AG04450 (cell line): ENCODE data around the gene NCS1. TPM values are rescaled to one million over a fixed set of nuclear protein-coding genes. Genes with fewer than 3 reads are reported as not detected.

Experiments used
- CTCF ChIA-PET: fragments of 300-600, 350-600 bp; formaldehyde crosslinking; extraction: SDS; loops from one replicate; lab custom pipeline; 2022; ENCODE audit warnings: antibody characterized with exemption, inconsistent platforms; lab: Charles Lee
- POLR2A ChIA-PET: fragments of 350-600 bp; formaldehyde crosslinking; extraction: SDS; loops from one replicate; lab custom pipeline; 2021; ENCODE audit warnings: antibody characterized with exemption, inconsistent platforms; lab: Yijun Ruan, JAX
- DNase-seq: peaks from one replicate; pipeline ENCODE4 v3.0.0-alpha.2; 2011; ENCODE audit warnings: low read depth, low spot score
- H3K27ac ChIP-seq: one replicate; pipeline ENCODE4 v1.5.1; 2012; ENCODE audit warnings: low read depth, low read length, control low read depth
- H3K27me3 ChIP-seq: one replicate; pipeline ENCODE4 v1.6.0; 2012; ENCODE audit warnings: low read length; ENCODE audit not compliant: control insufficient read depth, insufficient read depth
- H3K4me3 ChIP-seq: 2 replicates; pipeline ENCODE4 v1.5.1; 2011; ENCODE audit warnings: mild to moderate bottlenecking, low read depth, low read length, control low read depth
- H3K9me3 ChIP-seq: 2 replicates; pipeline ENCODE4 v1.5.1; 2012; ENCODE audit warnings: low read length; ENCODE audit not compliant: control insufficient read depth, insufficient read depth
- polyA plus RNA-seq: library from polyadenylated mRNA; depleted of rRNA; stranded (reverse); fragments of >200 nt; gene quantifications from 2 replicates; pipeline ENCODE4 v1.2.3, GENCODE V29; 2011
- TF ChIP-seq, protein P1 (sequence below): IDR thresholded peaks from 2 replicates; pipeline ENCODE4 v1.5.1; 2011; ENCODE audit warnings: low read depth, low read length, control low read depth, inconsistent platforms

NCS1 gene
- polyA plus RNA-seq, 1 experiment, result 68.3 TPM

DNA sequence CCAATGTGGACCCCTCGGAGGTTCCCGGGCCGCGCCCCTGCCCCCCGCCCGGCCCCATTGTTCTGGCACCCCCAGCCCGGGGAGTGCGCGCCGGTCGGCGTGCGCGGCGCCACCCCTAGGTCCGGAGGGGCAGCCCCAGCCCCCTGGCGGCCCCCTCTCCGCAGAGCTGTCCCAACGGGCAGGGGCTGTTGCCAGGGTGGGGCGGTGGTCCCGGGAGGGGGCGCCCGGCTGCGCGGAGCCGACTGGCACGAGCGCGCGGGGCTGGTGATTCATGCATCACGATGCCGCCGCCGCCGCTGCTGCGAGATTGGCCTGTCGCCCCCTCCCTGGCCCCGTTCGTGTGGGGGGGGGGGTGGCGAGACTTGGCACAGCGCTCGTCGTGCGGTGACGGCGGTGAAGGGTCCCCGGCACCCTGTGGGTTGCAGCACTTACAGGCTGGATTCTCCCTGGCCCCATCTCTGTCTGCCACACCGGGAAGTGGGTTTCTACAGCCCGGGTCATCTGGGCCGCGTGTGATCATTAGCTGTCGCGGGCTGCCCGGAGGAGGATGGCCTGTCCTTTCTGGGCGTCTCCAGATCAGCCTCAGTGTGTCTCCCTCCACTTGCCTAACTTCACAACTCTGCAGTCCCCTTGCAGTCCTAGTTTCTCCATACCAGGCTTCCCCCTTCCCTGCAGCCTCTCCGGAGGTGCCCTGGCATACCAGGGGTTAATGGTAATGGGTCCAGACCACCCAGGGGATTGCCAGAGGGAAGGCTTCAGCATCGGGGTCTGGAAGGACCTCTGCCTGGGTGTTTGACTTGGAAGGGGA lies 858 bp downstream of the NCS1 start:
- no peaks in the 10 kb centered on the region; the same call in 1 of the 2 replicates for H3K9me3 ChIP-seq
- TF ChIP-seq, protein P1, sequence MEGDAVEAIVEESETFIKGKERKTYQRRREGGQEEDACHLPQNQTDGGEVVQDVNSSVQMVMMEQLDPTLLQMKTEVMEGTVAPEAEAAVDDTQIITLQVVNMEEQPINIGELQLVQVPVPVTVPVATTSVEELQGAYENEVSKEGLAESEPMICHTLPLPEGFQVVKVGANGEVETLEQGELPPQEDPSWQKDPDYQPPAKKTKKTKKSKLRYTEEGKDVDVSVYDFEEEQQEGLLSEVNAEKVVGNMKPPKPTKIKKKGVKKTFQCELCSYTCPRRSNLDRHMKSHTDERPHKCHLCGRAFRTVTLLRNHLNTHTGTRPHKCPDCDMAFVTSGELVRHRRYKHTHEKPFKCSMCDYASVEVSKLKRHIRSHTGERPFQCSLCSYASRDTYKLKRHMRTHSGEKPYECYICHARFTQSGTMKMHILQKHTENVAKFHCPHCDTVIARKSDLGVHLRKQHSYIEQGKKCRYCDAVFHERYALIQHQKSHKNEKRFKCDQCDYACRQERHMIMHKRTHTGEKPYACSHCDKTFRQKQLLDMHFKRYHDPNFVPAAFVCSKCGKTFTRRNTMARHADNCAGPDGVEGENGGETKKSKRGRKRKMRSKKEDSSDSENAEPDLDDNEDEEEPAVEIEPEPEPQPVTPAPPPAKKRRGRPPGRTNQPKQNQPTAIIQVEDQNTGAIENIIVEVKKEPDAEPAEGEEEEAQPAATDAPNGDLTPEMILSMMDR, result no peak
- ChIA-PET CTCF (interaction anchor here (1.8 kb wide), 1 partner anchor 63 kb away, joined by 7 read pairs; no protein-coding TSS in a partner anchor), POLR2A (interaction anchor here (0.6 to 1.0 kb wide), 4 partner anchors 11 to 443 kb away, joined by 3 to 13 read pairs (median 4); no protein-coding TSS in a partner anchor)
- no peak for DNase-seq
- H3K27me3 ChIP-seq, result no peaks in the 10 kb centered on the region
- peak overlapping the region; percentile 21 for H3K27ac ChIP-seq
- H3K4me3 ChIP-seq, result peak overlapping the region; percentile 79

DNA sequence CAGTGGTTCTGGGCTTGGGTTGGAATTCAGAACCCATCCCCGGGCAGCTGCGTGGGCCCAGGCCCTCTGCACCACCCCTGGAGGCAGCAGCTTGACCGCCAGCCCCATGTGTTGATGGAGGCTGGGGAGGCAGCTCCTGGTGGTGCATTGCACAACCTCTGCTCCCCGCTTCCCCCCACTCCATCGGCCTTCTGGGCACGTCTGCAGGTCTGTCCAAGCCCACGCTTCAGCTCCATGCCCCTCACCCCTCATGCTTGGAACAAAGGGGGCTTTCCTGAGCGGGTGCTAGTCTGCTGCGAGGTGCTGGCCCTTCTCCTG lies 1.4 kb downstream of the NCS1 start:
- CTCF ChIA-PET, result interaction anchor here (1.8 kb wide), 1 partner anchor 63 kb away, joined by 7 read pairs; no protein-coding TSS in a partner anchor
- DNase-seq, result no peak
- POLR2A ChIA-PET, result interaction anchor here (0.6 to 0.8 kb wide), 3 partner anchors 10 to 444 kb away, joined by 3 to 13 read pairs (median 6); no protein-coding TSS in a partner anchor
- Histone ChIP-seq H3K4me3 (peak overlapping the region; percentile 79), H3K27ac (peak overlapping the region; percentile 21), H3K9me3 (no peaks in the 10 kb centered on the region; the same call in 1 of the 2 replicates), H3K27me3 (no peaks in the 10 kb centered on the region)
- TF ChIP-seq, protein P1, result no peak

DNA sequence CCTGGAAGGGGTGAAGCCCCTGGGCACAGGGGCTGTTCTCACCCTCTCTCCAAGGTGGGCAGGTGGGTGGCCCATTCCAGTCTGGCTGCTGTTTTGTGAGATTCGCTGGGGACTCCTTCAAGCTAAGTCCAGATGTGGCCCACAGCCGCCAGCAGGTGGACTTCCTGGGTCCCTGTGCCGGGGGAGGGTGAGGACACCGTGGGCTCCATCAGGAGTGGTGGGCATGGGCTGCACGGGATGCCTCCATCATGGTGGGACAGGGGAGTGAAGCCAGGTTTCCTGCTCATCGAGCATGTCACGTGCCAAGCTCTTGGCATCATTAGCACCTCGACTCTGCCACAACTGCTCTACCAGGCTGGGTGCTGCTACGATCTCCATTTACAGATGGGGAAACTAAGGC lies 1.8 kb downstream of the NCS1 start:
- DNase-seq, result no peak
- H3K27me3 ChIP-seq, result no peaks in the 10 kb centered on the region
- peak overlapping the region; percentile 21 for H3K27ac ChIP-seq
- CTCF ChIA-PET, result interaction anchor here (1.8 kb wide), 1 partner anchor 62 kb away, joined by 7 read pairs; no protein-coding TSS in a partner anchor
- TF ChIP-seq, protein P1, result no peak
- POLR2A ChIA-PET, result interaction anchor here (0.8 kb wide), 1 partner anchor 47 kb away, joined by 3 read pairs; no protein-coding TSS in a partner anchor
- H3K4me3 ChIP-seq, result peak overlapping the region; percentile 79
- no peaks in the 10 kb centered on the region; the same call in 1 of the 2 replicates for H3K9me3 ChIP-seq

DNA sequence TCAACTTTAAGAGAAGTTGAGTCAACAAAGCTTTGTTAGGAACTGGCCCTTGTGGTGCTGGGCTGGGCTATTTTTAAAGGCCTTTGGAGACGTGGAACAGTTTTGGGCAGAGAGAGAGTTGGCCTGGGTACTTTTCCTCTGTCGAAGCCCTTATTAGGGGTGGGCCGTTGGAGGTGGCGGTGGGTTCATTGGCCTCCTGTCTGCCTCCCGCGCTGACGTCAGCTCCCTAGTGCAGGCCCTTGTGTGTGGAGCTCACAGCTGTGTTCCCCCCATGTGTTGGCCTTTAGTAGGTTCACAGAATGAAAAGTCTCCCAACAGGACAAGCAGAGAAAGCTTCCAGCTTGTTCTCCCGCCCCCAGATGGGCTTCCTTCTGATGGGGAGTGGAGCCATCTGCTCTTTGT lies 2.7 kb downstream of the NCS1 start:
- DNase-seq, result no peak
- no peaks in the 10 kb centered on the region for H3K27me3 ChIP-seq
- no peak overlapping the region for H3K27ac ChIP-seq
- no peaks in the 10 kb centered on the region; the same call in 1 of the 2 replicates for H3K9me3 ChIP-seq
- CTCF ChIA-PET, result interaction anchor here (1.8 kb wide), 1 partner anchor 61 kb away, joined by 7 read pairs; no protein-coding TSS in a partner anchor
- no peak overlapping the region for H3K4me3 ChIP-seq
- POLR2A ChIA-PET, result no interaction called here
- TF ChIP-seq, protein P1, result no peak

DNA sequence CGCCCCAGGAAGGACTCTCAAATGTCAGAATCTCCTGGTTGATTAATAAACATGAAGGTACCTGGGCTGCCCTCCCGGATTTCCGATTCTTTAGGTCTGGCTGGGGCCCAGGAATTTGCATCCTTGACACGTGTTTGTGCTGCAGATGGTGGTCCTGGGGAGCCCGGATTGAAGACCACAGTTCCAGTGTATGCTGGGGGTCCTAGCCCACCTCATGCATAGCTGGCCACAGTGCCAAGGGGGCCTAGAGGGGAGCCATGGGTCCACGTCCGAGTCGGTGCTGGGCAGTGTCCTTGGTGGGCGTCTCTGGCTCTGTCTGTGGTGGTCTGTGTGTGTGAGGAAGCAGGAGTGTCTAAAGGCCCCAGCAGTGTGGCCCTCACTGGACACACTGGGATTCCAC lies 3.2 kb downstream of the NCS1 start:
- no peak overlapping the region for H3K27ac ChIP-seq
- H3K27me3 ChIP-seq, result no peaks in the 10 kb centered on the region
- no peaks in the 10 kb centered on the region; the same call in 1 of the 2 replicates for H3K9me3 ChIP-seq
- ChIA-PET POLR2A (no interaction called here), CTCF (no interaction called here)
- TF ChIP-seq, protein P1, result no peak
- DNase-seq, result no peak
- H3K4me3 ChIP-seq, result no peak overlapping the region
